H1 (cell line): Measurements from ENCODE around the gene HMCN2. TPM values are rescaled to one million over a fixed set of nuclear protein-coding genes. Genes with fewer than 3 reads are reported as not detected.

Experiments
- CTCF ChIA-PET: fragments of 300-600 bp; sonication (Branson Sonifier 250); formaldehyde crosslinking; loops from one replicate; lab custom pipeline; 2021; ENCODE audit not compliant: partially characterized antibody; lab: Charles Lee
- POLR2A ChIA-PET: fragments of 300-600 bp; sonication (Branson Sonifier 250); formaldehyde crosslinking; loops from one replicate; lab custom pipeline; 2021; ENCODE audit warnings: inconsistent platforms; ENCODE audit not compliant: partially characterized antibody; lab: Charles Lee
- DNase-seq, 2 experiments: peaks; one replicate each; pipeline versions ENCODE4 v3.0.0 to v3.0.0-alpha.2; 2010 to 2022; ENCODE audit warnings: low spot score in 2 of 2, low read depth in 1 of 2, mixed read lengths in 1 of 2
- FAIRE-seq: peaks from 2 replicates; lab custom pipeline; 2011; peaks lifted over from hg19 to GRCh38; lab: Jason Lieb, UNC
- H2AFZ ChIP-seq: 2 replicates; pipeline ENCODE4 v1.8.1; 2012; ENCODE audit warnings: low read length, inconsistent platforms
- H2AK5ac ChIP-seq: 2 replicates; pipeline ENCODE4 v1.6.1; 2013; ENCODE audit warnings: low read depth, low read length
- H2BK120ac ChIP-seq: replicated peaks from 2 replicates; pipeline ENCODE3; 2013; ENCODE audit warnings: low read depth, low read length, inconsistent platforms
- H2BK12ac ChIP-seq: 2 replicates; pipeline ENCODE4 v1.6.1; 2013; ENCODE audit warnings: low read depth, low read length
- H2BK15ac ChIP-seq: 2 replicates; pipeline ENCODE4 v1.6.1; 2013; ENCODE audit warnings: low read length
- H2BK20ac ChIP-seq: 2 replicates; pipeline ENCODE4 v1.6.1; 2013; ENCODE audit warnings: low read length
- H2BK5ac ChIP-seq: 2 replicates; pipeline ENCODE4 v1.6.1; 2013; ENCODE audit warnings: low read depth, low read length
- H3K14ac ChIP-seq: 2 replicates; pipeline ENCODE4 v1.6.1; 2013; ENCODE audit warnings: inconsistent platforms; ENCODE audit not compliant: insufficient read length
- H3K18ac ChIP-seq: 2 replicates; pipeline ENCODE4 v1.6.1; 2013; ENCODE audit warnings: low read length; ENCODE audit errors: extremely low read depth
- H3K23ac ChIP-seq: 2 replicates; pipeline ENCODE4 v1.6.1; 2013; ENCODE audit warnings: inconsistent platforms; ENCODE audit not compliant: insufficient read length
- H3K23me2 ChIP-seq: 2 replicates; pipeline ENCODE4 v1.6.1; 2013; ENCODE audit warnings: low read depth, low read length
- H3K27ac ChIP-seq: 2 replicates; pipeline ENCODE4 v1.6.1; 2011; ENCODE audit warnings: low read depth, low read length, inconsistent platforms
- H3K27me3 ChIP-seq, 4 experiments: replicated peaks in 1 of 4; 1 replicate in 1 of 4; 2 replicates in 3 of 4; pipeline versions ENCODE4 v1.6.1 to v1.8.1; 2011 to 2013; ENCODE audit warnings: low read length in 3 of 4, mild to moderate bottlenecking in 3 of 4, inconsistent platforms in 2 of 4, mixed read lengths in 2 of 4, moderate library complexity in 1 of 4; ENCODE audit not compliant: control insufficient read depth in 3 of 4, insufficient read depth in 3 of 4; ENCODE audit errors: extremely low read depth in 1 of 4
- H3K36me3 ChIP-seq, 4 experiments: 2 replicates each; pipeline versions ENCODE4 v1.6.1 to v1.8.1; 2011 to 2013; ENCODE audit warnings: mild to moderate bottlenecking in 4 of 4, low read length in 3 of 4, moderate library complexity in 2 of 4, control low read depth in 1 of 4, inconsistent platforms in 1 of 4; ENCODE audit not compliant: insufficient read depth in 4 of 4, control insufficient read depth in 2 of 4
- H3K4ac ChIP-seq: replicated peaks from 2 replicates; pipeline ENCODE3; 2013; ENCODE audit warnings: low read length, low read depth, mixed read lengths, inconsistent platforms; ENCODE audit not compliant: insufficient read length
- H3K4me1 ChIP-seq, 4 experiments: replicated peaks in 1 of 4; 1 replicate in 1 of 4; 2 replicates in 3 of 4; pipeline versions ENCODE4 v1.6.1 to v1.8.1; 2011 to 2013; ENCODE audit warnings: low read length in 3 of 4, inconsistent platforms in 2 of 4, mixed read lengths in 1 of 4; ENCODE audit not compliant: insufficient read depth in 4 of 4, control insufficient read depth in 3 of 4
- H3K4me2 ChIP-seq, 2 experiments: 2 replicates each; pipeline versions ENCODE4 v1.6.1 to v1.8.1; 2011 to 2013; ENCODE audit warnings: low read depth in 2 of 2, low read length in 2 of 2, control low read depth in 1 of 2, inconsistent platforms in 1 of 2, mild to moderate bottlenecking in 1 of 2; ENCODE audit not compliant: insufficient read depth in 1 of 2
- H3K4me3 ChIP-seq, 4 experiments: fragments of 200-600, 300-600 bp in 1 of 4; sonication (generic), shearing (Covaris generic), sonication (Bioruptor Twin) in 1 of 4; 2 replicates each; pipeline versions ENCODE4 v1.5.1 to v1.8.1; 2011 to 2016; ENCODE audit warnings: low read length in 4 of 4, low read depth in 3 of 4, control low read depth in 2 of 4, inconsistent platforms in 2 of 4, mild to moderate bottlenecking in 2 of 4, mixed read lengths in 1 of 4, moderate library complexity in 1 of 4; ENCODE audit not compliant: insufficient read depth in 2 of 4; ENCODE audit errors: extremely low read depth in 1 of 4
- H3K56ac ChIP-seq: replicated peaks from 2 replicates; pipeline ENCODE3; 2013; ENCODE audit warnings: low read depth, mild to moderate bottlenecking, mixed read lengths, low read length, inconsistent platforms; ENCODE audit not compliant: insufficient read length
- H3K79me1 ChIP-seq: 2 replicates; pipeline ENCODE4 v1.6.1; 2013; ENCODE audit warnings: low read depth, low read length, control low read depth
- H3K79me2 ChIP-seq, 2 experiments: 2 replicates each; pipeline versions ENCODE4 v1.6.1 to v1.8.1; 2012 to 2013; ENCODE audit warnings: low read length in 2 of 2, mild to moderate bottlenecking in 2 of 2, inconsistent platforms in 1 of 2; ENCODE audit not compliant: insufficient read depth in 2 of 2, control insufficient read depth in 1 of 2
- H3K9ac ChIP-seq, 4 experiments: replicated peaks in 1 of 4; 1 replicate in 1 of 4; 2 replicates in 3 of 4; pipeline versions ENCODE4 v1.6.1 to v1.8.1; 2011 to 2013; ENCODE audit warnings: low read depth in 3 of 4, low read length in 3 of 4, control low read depth in 2 of 4, mild to moderate bottlenecking in 2 of 4, moderate library complexity in 2 of 4, inconsistent platforms in 1 of 4; ENCODE audit errors: extremely low read depth in 1 of 4
- H3K9me3 ChIP-seq, 2 experiments: 2 replicates each; pipeline versions ENCODE4 v1.6.1 to v1.8.1; 2012 to 2013; ENCODE audit warnings: mild to moderate bottlenecking in 2 of 2, moderate library complexity in 2 of 2, control low read depth in 1 of 2, inconsistent platforms in 1 of 2, low read depth in 1 of 2, low read length in 1 of 2, mixed read lengths in 1 of 2; ENCODE audit not compliant: insufficient read depth in 2 of 2
- H4K20me1 ChIP-seq, 2 experiments: replicated peaks in 1 of 2; 2 replicates each; pipeline versions ENCODE3 to v1.8.1; 2011 to 2013; ENCODE audit warnings: inconsistent platforms in 2 of 2, low read length in 2 of 2, mild to moderate bottlenecking in 1 of 2; ENCODE audit not compliant: insufficient read depth in 2 of 2, control insufficient read depth in 1 of 2
- H4K5ac ChIP-seq: 2 replicates; pipeline ENCODE4 v1.6.1; 2013; ENCODE audit warnings: low read length, low read depth, mixed read lengths, inconsistent platforms; ENCODE audit not compliant: insufficient read length
- H4K8ac ChIP-seq: 2 replicates; pipeline ENCODE4 v1.8.0; 2013; ENCODE audit warnings: mild to moderate bottlenecking, moderate library complexity, low read length, inconsistent platforms; ENCODE audit not compliant: insufficient read depth; ENCODE audit errors: extremely low read depth
- H4K91ac ChIP-seq: replicated peaks from 2 replicates; pipeline ENCODE3; 2013; ENCODE audit warnings: low read length, mixed read lengths, inconsistent platforms; ENCODE audit not compliant: insufficient read length
- KDM1A ChIP-seq: fragments of 200-600, 300-600 bp; sonication (generic); IDR thresholded peaks from 2 replicates; pipeline ENCODE4 v1.7.1; 2016; ENCODE audit warnings: mild to moderate bottlenecking, low read length, borderline replicate concordance
- NANOG ChIP-seq: IDR thresholded peaks from 2 replicates; pipeline ENCODE4 v1.6.1; 2011; ENCODE audit warnings: low read length, low read depth, mild to moderate bottlenecking, inconsistent platforms; ENCODE audit not compliant: insufficient read depth, poor library complexity, severe bottlenecking
- YY1 ChIP-seq: IDR thresholded peaks from 2 replicates; pipeline ENCODE4 v1.6.1; 2011; ENCODE audit warnings: low read depth, mild to moderate bottlenecking, low read length
- WGBS, 2 experiments: shearing (Covaris generic) in 1 of 2; methylation state at CpG; one replicate each; pipeline versions ENCODE4 v1.1.6 to v1.1.7; 2013 to 2015; ENCODE audit warnings: low lambda C conversion rate in 2 of 2, mixed read lengths in 2 of 2, inconsistent platforms in 1 of 2, low coverage in 1 of 2, missing lambda C conversion rate in 1 of 2; ENCODE audit not compliant: insufficient replicate concordance in 2 of 2, insufficient coverage in 1 of 2, insufficient read length in 1 of 2; ENCODE audit errors: extremely low coverage in 1 of 2, missing lambda C conversion rate in 1 of 2; 5-methylcytosine and 5-hydroxymethylcytosine counted together
- polyA plus RNA-seq, 7 experiments: library from polyadenylated mRNA; depleted of rRNA in 3 of 7; stranded (reverse) in 5 of 7; unstranded in 2 of 7; fragments of >200 nt in 5 of 7; fragments of 200-250 nt in 2 of 7; gene quantifications; 1 replicate in 5 of 7; 2 replicates in 1 of 7; 4 replicates in 1 of 7; pipeline versions ENCODE4 v1.2.1 to v1.2.3, GENCODE V29; 2011 to 2013; ENCODE audit warnings: missing spikeins in 2 of 7, mixed read lengths in 2 of 7
- total RNA-seq: library from RNA; stranded (reverse); fragmentation: NEBNext Ultra II Directional; extraction: Animal tissue kit (Norgen Biotek cat#: 25700); gene quantifications from 2 replicates; pipeline ENCODE4 v1.2.1, GENCODE V29; 2021

Gene HMCN2
- total and polyA plus RNA-seq, 2 of the 8 experiments (the other 6 are each of a cell fraction or from before 2014, with no cell fraction given): 5.0 to 9.1 TPM

DNA sequence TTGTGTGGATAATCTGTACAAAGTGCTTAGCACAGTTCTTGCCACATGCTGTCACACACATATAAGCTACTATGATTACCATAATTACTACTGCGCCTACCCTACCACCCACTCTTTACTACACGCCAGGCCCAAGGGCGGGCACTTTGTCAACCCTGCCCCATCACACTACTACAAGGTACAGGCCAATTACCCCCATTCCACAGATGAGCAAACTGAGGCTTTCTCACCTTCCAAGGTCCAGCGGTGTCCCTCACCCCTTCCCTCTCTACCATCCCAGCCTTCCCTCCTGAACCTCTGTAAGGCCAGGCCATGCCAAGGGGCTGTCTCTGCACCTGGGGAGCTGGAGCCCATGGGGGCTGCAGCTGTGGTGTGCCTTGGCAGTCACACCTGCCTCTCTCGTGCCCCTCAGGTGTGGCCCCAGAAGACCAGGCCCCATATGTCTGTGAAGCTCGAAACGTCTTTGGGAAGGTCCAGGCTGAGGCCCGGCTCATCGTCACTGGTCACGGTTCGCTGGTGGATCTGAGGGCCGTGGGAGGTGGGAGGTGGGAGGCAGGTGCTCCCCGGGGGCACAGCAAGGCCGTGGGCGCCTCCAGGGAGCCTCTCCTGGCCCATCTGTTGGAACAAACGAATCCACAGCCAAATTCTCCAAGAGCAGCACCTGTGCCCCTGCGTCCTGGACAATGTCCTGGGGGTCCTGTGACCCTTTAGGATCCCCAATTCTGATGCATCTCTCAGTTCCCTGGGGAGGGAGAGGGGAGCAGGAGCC lies 54.6 kb downstream of the HMCN2 start:
- H3K9ac ChIP-seq: no peak overlapping the region
- H3K9me3 ChIP-seq: no peaks in the 10 kb centered on the region
- H3K14ac ChIP-seq: no peak overlapping the region
- H3K79me2 ChIP-seq: no peaks in the 10 kb centered on the region
- H2BK5ac ChIP-seq: no peak overlapping the region
- H3K79me1 ChIP-seq: no peaks in the 10 kb centered on the region
- ChIA-PET CTCF (interaction anchor here (1.0 to 6.6 kb wide), 14 partner anchors 7 to 213 kb away, joined by 3 to 47 read pairs (median 4); no protein-coding TSS in a partner anchor), POLR2A (no interaction called here)
- no peak overlapping the region for H2BK120ac ChIP-seq
- peaks cover 0 to 12% (median 2%) of the 10 kb centered on the region in 4 experiments; a peak in 4 of 7 replicates for H3K4me1 ChIP-seq
- H2AK5ac ChIP-seq: no peak overlapping the region
- no peaks in the 10 kb centered on the region for H3K27me3 ChIP-seq
- 0 out of 8 replicates have a peak, but pooled peaks cover 0 to 2% (median 0%) of the 10 kb centered on the region in 4 experiments for H3K36me3 ChIP-seq
- no peak overlapping the region for H3K27ac ChIP-seq
- H2BK12ac ChIP-seq: no peak overlapping the region
- H3K4ac ChIP-seq: no peak overlapping the region
- H2BK15ac ChIP-seq: 0 out of 2 replicates have a peak overlapping the region, but pooled peaks have one; percentile 16
- no peak for TF ChIP-seq YY1
- TF ChIP-seq KDM1A: peak; percentile 33; the same call in 1 of the 2 replicates
- no peak for TF ChIP-seq NANOG
- FAIRE-seq: no peak
- no peak overlapping the region for H3K4me3 ChIP-seq
- no peak overlapping the region for H4K91ac ChIP-seq
- DNase-seq: no peak
- peaks cover 0 to 5% of the 10 kb centered on the region in 2 experiments for H4K20me1 ChIP-seq
- no peak overlapping the region for H2BK20ac ChIP-seq
- WGBS, 2 experiments: 92% methylated on average over 17 of the region's 17 CpGs; no CpG with 5 or more reads in 1 of the 2 experiments
- no peaks in the 10 kb centered on the region for H3K23me2 ChIP-seq
- H3K23ac ChIP-seq: no peak overlapping the region
- H3K4me2 ChIP-seq: no peak overlapping the region
- peak overlapping the region; percentile 80; the same call in 1 of the 2 replicates for H4K8ac ChIP-seq
- H4K5ac ChIP-seq: no peak overlapping the region
- H3K56ac ChIP-seq: no peak overlapping the region
- H3K18ac ChIP-seq: no peak overlapping the region; the same call in 1 of the 2 replicates
- H2AFZ ChIP-seq: no peak overlapping the region
